Kidney tubule cell (primary cell): ENCODE results near the gene CAB39.
"Not testable (repeated sequence)": the region's sequence is repeated elsewhere in the genome, so short reads cannot be mapped to it uniquely, and the experiment has no call there.

Experiments used
- DNase-seq: peaks from one replicate; pipeline ENCODE4 v3.0.0-alpha.2; 2018; ENCODE audit warnings: low spot score

CAB39 gene

DNA sequence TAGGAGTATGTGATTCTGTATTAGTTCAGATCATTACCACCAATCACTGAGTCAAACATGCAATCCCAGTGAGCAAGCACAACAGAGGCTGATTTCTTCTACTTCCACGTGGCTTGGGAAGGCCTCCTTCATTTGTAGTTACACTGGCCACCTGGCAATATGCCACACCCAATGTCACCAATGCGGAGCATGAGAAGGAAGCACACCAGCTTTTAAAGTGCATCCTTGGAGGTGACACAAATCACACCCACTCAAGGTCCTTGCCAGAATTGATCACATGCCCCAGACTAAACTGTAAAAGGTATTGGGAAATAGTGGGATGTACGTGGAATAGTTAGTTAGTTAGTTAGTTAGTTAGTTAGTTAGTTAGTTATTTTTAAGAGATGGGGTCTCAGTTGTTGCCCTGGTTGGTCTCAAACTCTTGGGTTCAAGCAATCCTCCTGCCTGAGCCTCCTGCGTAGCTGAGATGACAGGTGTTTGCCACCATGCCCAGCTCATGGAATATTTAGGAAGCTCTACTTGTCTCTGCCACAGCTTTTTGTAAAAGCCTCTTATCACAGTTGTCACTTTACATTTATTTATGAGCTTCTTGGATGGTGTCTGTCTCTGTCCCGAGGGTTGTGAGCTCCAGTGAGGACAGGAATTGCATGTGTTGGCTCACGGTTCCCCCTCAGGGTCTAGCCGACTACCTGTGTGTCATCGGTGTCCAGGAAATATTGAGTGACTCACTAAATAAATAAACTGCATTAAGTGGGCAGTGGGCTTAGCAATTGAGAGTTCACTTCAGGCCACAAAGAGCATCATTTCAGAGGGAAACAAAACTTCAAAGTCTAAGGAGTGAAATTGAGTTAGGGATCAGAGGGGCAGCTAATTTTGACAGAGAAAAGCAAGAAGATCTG is 28.1 kb upstream of the CAB39 start:
- peak; percentile 89 for DNase-seq

DNA sequence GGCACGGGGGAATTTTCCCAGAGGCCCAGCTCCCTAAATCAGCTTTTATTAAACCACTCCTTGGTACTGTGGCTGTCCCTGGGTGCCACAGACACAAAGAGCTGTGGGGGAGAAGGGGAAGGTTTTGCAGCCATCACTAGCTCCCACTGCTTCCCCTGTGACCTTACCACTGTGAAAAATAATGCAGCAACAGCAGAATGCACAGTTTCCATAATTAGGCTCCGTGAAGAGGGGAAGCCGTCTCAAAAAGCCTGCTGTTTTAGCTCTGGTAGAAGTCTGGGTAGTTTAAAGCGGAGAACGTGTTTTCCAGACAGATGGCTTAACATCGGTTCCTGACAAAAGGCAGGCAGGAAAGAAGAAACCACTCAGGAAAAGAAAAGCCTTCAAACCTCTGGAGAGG is 27.5 kb upstream of the CAB39 start:
- DNase-seq = no peak

DNA sequence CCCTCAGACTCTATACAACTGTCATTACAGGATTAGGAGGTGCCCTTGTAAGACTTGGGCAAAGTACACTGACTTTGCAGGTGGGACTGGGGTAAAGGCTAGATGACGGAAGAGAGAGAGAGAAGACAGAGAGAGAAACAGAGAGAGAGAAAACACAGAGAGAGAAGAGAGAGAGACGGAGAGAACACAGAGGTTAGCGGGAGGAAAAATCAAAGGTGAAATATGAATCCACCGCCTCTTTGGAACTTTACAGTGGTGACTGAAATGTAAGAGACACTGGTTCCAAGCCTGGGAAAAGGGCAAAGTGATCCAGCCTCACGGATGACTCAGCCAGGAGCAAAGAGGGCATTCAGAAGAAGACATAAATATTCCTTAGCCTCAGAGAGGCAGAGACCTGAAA is 25.1 kb upstream of the CAB39 start:
- DNase-seq = peak; percentile 56

DNA sequence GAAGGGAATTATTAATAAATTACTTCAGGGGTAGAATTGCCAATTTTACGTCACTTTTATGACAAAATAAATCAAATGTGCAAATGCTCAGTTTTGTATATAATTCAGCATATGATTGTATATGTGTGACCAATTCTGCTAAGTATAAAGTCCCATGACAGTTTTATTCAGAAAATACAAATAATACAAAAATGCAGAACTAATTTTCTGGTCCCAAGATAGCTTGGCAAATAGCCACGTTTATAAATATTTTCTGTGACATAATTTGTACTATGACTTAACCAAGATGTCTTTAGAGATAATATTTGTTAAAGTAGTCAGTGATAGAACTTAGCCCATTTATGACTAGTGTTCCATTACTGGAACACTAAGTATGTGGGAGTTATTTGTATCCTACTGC is 24.2 kb upstream of the CAB39 start:
- no peak for DNase-seq

DNA sequence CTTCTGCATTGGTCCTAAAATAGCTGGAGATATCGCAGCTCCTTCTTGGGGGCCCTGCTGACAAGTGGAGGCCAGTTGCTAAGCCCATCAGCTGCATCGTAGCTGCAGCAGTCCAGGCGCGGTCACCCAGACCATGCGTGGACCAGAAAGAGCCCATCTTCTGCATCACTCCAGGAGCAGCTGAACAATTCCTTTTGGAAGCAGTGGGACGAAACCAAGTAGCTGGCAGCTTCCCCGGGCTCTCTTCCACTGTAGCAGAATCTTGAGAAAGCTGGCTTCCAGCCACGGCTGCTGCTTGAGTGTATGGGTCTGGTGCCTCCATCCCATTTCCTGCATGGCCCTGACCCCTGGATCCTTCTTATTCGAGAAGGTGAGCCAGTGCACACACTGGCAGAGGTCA is 22.2 kb upstream of the CAB39 start:
- peak; percentile 87 for DNase-seq

DNA sequence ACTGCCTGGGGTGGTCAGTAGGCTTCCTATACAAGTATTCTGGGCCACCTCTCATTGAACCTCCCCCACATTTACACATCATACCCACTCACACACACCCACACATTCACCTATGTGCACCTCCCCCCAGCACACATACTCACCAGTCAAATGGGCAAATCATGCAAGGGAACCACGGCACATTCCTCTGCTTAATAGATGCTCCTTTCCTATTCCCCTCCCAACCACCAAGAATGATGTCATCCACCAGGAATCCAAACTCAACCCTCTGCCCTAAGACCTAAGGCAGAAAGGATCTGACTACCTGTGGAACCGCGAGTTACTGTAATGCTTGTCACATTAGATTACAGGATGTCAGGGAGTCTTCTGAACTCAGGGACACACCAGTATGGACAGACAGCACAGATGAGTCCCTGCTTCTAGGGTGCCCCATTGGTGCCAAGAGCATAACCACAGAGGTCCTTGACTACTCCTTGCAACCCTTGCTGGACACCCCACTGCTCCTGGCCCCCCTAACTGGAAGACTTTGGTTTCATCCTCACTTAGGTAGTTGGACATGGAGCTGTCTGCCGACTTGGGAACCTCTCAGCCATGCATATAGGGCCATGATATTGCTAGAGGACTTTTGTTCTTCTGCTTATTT is 21.5 kb upstream of the CAB39 start:
- DNase-seq = peak; percentile 100

DNA sequence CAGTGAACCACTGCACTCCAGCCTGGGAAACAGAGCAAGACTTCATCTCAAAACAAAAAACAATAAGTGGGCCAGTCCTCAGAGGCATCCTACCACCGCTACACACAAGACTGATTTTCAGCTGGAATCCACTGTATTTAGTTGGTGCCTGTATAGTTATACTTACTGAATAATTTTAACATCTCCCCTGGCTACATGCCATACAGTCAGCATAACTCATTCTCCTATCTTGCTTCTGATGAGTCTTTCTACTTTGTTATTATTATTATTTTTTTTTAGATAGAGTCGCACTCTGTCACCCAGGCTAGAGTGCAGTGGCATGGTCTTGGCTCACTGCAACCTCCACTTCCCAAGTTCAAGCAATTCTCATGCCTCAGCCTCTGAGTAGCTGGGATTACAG is 19.9 kb upstream of the CAB39 start:
- DNase-seq = no peak

DNA sequence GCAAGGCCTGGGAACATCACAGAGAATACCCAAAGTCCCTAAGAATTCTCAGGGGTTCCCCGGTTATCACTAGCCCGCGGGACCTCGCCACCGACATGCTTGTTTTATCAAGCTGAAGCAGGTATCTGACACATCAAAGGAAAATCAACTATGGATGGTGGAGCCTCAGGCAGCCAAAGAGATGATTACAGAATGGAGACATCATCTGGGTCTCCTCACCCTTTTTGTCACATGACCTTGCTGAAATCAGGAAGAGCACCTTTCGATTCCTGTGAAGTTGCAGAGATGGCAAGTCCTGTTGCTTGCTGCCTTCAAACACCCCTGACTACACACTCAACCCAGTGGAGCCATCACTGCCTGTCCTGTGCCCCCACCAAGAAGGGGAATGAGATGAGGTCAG is 19.2 kb upstream of the CAB39 start:
- DNase-seq = no peak

DNA sequence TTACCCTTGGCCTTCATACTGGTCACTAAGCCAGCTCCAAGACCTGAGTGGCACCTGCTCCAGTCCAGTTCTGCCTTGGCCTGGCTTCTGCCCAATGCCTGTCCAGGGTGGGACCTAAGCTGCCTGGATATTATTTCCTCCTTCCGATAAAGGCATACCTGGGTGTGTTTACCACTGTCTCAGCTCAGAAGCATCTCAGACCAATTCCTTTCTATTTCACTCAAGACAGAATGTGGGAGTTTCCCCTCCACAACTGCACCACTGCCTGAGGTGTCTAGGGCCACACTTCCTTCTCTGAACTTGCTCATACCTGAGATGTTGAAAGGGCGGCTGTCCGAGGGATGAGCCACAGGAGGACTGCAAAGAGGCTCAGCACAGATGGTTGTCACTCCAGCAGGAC is 18.4 kb upstream of the CAB39 start:
- peak; percentile 92 for DNase-seq

DNA sequence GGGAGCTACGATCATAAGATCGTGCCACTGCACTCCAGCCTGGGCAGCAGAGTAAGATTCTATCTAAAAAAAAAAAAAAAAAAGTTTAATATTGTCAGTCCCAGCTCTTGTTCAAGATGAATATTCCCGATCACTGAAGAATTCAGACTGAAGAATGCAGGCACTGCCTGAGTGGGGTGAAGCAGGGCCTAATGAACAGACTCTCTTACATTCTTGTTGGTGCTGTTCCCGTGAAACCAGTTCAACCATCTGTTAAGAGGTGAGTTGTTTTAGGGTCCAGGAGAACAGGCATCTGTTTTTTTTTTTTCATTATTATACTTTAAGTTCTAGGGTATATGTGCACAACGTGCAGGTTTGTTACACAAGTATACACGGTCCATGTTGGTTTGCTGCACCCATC is 17.1 kb upstream of the CAB39 start:
- DNase-seq = no peak

DNA sequence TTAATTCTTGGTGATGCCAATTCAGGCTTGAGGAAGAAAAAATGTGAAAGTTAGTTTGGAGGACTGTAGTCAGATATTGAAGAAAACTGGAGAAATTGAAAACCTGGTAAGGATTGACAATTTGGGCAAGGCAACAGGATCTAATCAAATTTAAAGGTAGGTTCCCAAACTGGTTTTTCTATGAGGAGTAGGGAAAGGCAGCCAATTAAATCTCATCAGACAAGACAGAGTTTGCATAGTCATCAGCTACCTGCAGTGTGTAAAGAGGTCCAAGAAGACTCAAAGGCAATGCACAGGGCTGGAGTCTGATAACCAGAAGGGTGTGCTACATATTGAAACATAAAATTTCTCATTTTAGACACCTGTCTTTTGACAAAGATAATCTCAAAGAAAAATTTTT is 16.0 kb upstream of the CAB39 start:
- DNase-seq = no peak

DNA sequence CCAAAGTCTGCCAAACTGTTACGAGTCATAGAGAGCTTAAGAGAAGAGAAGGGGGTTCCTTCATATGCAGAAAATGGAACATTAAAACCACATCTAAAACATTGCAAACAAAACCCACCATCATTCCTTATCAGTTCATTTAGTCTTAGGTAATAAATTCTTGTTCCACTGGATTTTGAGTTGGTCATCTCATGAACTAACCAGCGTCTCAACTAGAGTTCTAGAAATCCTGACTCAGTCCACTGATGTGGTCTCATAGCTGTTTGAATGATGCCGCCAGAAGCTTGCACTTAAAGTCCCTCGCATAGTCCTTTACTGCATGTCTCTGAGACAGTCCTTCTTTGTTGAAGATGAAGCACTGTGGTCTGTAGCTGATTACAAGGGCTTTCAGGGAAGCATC is 15.0 kb upstream of the CAB39 start:
- no peak for DNase-seq

DNA sequence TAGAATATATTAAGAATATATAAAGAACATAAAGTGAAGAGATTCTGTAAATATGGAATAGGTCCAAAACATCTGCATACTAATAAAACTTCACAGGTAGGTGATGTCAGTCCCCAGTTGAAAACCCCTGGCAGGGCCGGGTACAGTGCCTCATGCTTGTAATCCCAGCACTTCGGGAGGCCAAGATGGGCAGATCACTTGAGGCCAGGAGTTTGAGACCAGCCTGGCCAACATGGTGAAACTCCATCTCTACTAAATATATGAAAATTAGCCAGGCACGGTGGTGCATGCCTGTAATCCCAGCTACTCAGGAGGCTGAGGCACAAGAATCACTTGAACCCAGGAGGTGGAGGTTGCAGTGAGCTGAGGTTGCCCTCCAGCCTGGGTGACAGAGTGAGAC is 13.9 kb upstream of the CAB39 start:
- DNase-seq = not testable (repeated sequence)

DNA sequence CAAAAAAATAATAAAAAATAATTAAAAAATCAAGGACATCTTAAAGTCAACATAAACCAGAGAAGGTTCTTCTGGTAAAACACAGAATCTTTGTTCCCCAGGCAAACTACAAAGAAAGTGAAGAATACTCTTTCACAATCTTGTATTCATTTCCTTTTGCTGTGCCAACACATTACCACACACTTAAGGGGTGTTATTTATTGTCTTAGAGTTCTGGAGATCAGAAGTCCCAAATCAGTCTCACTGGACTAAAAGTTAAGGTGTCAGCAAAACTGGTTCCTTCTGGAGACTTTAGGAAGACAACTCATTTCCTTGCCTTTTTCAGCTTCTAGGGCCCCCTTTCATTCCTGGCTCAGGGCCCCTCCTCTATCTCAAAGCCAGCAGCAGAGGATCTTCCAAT is 12.2 kb upstream of the CAB39 start:
- no peak for DNase-seq

DNA sequence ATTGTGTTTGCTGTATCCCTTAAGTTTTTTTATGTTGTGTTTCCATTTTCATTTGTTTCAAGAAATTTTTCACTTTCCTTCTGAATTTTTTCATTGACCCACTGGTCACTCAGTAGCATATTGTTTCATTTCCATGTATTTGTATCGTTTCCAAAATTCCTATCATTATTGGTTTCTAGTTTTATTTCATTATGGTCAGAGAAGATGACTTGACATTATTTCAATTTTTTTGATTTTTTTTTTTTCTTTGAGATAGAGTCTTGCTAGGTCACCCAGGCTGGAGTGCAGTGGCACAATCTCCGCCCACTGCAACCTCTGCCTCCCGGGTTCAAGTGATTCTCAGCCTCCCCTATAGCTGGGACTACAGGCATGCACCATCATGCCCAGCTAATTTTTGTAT is 11.3 kb upstream of the CAB39 start:
- no peak for DNase-seq

DNA sequence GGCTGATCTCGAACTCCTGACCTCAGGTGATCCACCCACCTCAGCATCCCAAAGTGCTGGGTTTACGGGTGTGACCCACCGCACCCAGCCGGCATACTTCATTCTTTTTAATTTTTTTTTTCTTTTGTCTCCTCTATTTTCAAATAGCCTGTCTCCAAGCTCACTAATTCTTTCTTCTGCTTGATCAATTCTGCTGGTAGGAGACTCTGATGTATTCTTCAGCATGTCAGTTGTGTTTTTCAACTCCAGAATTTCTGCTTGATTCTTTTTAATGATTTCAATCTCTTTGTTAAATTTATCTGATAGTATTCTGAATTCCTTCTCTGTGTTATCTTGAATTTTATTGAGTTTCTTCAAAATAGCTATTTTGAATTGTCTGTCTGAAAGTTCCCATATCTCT is 10.2 kb upstream of the CAB39 start:
- DNase-seq = not testable (repeated sequence)

DNA sequence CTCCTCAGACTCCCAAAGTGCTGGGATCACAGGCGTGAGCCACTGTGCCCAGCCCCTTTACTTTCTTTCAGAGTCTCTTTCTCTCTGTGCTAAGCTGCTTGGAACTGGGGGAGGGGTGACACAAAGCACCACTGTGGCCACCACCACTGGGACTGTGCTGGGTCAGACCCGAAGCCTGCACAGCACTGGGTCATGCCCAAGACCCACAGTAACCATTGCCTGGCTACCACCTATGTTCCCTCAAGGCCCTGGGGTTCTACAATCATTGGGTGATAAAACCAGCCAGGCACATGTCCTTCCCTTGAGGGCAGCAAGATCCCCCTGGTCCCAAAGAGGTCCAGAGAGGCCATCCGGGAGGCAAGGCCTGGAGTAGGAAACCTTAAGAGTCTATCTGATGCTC is 9.1 kb upstream of the CAB39 start:
- DNase-seq = no peak

DNA sequence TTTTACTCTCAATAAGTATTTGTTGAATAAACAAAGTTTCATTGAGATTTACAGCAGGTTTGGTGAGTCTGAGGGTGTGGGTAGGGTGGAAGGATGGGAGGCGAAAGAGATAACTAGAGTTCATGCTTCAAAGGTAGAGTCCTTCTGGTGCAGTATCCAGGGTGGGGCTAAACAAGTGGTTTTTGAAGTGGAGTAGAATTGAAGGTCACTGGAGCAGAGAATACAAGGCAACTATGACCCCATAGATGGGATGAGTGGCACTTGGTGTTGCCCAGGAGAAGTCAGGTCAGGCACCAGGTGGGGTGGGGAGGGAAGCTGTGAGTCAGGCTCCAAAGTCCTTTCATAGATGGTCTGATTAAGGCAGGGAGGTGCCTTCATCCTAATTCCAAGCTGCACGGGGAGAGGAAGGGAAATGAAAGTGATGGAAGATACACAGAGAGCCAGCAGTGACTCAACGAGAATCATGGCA is 6.6 kb upstream of the CAB39 start:
- DNase-seq = peak; percentile 87

DNA sequence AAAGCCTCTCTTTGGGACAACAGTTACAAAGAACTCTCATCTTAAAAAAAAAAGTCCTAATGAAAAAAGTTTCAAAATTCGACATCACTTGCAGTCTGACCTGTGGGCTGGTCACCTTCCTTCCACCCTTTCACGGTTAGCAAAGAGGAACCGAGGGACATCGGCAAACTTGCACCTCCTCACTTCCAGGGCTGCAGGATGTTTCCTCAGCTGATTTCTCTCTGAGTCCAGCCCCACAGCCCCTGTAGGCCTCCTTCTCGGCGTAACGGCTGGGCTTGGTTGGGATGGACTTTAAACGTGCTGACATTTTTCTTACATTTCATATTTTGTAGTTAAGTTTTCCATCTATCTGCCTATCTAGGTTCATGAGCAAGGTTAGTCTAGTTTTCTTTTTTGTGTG is 5.7 kb upstream of the CAB39 start:
- no peak for DNase-seq

DNA sequence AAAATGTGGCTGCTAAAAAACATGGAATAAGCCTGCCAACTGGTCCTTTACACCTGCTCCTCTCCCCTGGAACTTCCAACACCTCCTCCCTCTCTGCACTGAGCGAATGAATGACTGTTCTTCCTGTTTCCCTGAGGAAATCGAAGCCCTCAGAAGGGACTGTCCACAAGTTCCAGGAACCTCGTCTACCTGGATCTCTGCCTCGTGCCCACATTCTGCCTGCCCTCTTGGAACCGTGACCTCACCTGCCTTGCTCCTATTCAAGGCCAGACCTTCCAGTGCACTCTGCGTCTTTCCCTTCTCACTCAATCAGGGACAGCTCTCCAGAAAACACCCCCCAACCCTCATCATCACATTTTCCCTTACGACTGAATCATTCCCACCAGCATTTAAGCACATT is 4.4 kb upstream of the CAB39 start:
- peak; percentile 32 for DNase-seq

DNA sequence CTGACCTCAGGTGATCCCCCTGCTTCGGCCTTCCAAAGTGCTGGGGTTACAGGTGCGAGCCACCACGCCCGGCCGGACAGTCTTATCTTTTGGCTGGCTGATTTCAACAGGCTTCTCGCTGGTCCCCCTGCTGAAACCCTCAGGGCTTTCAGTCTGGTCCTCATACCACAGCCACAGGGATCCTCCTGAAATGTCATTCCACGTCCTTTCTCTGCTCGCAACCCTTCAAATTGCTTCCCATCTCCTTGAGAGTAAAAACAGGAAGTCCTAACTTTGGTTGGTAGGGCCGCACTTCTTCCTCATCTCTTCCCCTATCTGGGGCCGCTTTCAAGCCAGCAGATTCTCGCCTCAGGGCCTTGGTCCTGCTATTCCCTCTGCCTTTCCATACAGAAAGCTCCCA is 1.4 kb upstream of the CAB39 start:
- DNase-seq = no peak

DNA sequence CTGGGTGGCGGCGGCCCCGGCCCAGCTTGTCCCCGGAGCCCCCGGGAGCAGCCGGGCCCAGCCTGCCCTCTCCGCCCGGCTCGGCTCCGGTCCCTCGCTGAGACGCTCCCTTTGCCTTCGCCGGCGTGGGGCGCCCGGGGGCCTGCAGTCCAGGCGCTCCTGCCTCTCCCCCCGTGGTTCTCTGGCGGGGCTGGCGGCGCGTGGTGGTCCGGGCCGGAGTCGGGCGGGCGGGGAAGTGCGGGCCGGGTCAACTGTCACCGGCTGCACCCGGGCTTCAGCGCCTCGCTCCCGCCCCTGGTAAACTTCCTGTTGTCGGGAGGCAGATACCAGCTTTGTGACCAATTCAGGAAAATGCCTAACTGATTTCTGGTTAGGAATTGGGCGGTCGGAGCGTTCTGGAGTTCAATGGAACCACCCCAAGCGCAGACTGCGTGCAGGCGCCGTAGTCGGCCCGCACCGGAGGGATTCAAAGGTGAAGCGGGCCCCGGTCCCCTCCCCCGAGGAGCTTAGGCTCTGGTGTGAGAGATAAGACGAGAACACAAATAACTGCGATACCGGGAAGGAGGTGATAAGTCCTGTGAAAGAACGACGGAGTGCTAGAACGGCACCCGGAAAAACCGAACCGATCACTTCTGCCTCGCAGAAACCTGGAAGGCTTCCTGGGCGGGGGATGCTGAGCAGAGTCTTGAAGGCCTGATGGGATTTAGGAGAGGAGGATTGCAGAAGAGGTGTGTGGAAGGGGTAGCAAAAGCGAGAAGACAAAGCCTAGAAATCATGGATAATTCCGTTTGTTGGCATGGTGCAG is 891 bp downstream of the CAB39 start:
- DNase-seq = peak; percentile 50

DNA sequence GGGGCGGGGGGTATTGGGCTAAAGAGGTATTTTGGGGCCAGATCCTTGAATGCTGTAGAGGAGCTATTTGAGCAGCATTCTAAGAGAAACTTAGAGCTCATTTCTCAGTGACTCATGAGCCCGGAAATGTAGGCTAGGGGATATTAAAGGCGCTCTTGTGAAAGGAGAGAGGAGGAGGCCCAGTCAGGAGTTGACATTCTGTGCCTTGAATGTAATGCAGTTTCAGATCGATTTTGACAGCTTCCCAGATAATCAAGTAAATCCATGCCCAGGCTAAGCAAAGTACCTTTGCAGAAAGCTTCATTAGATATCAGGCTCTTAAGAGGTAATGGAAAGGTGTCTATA is 1.5 kb downstream of the CAB39 start:
- DNase-seq = peak; percentile 74
